Heart left ventricle (tissue), 13 donors: ENCODE results near the gene INTU.

Experiments
- CTCF ChIP-seq, 12 donors: fragments of 200-600 bp; sonication (generic) in 4 of 12; IDR thresholded peaks; one replicate each; pipeline versions ENCODE4 v1.5.0 to v1.8.0; 2018 to 2022; ENCODE audit warnings: antibody characterized with exemption in 12 of 12, mild to moderate bottlenecking in 5 of 12
- POLR2A ChIP-seq, 2 donors: fragments of 450-650 bp; IDR thresholded peaks; one replicate each; pipeline ENCODE4 v1.6.1; 2017; ENCODE audit warnings: antibody characterized with exemption in 2 of 2, mild to moderate bottlenecking in 2 of 2, moderate library complexity in 2 of 2
- donor health status: ischemic (EF 13 %, LVEDD 7.1; RV severe dilation, severe dysfunction).
- donor health status: DM: no; HTN: yes; CAD: no.
- donor health status: DM: no; HTN: no; CAD: no.
- donor health status: ischemic (EF 25% LVEDD 6.9; RV normal size, moderate dysfunction).
- donor health status: ischemic (EF 25% LVEDD 5.7; RV mildly dilated, moderate dysfunction).
- donor health status: ischemic (EF 35%, LVEDD 5.7; RV mildly dilated, moderate dysfunction).
- donor health status: nonischemic (EF 11% LVEDD 7.7; RV severe dilation, severe dysfunction).
- donor health status: DM: yes; HTN: yes; CAD: no.
- donor health status: PGD.
- donor health status: ischemic (EF 29% LVEDD 5.4; RV normal size, mild dysfunction).
- donor health status: nonischemic (EF 23%, LVEDD 6.1; RV moderate dilation, normal function).

GRCh38 chr4:127708985-127709384 lies 76.2 kb downstream of the INTU start:
- TF ChIP-seq POLR2A (IDR thresholded peaks at IDR 0.05) (no peak), CTCF (IDR thresholded peaks at IDR 0.05) (no peak)
